ENCODE results near the gene ISLR.
A peak's percentile ranks its signal among the peaks of the same experiment; 100 is the strongest.

DNA sequence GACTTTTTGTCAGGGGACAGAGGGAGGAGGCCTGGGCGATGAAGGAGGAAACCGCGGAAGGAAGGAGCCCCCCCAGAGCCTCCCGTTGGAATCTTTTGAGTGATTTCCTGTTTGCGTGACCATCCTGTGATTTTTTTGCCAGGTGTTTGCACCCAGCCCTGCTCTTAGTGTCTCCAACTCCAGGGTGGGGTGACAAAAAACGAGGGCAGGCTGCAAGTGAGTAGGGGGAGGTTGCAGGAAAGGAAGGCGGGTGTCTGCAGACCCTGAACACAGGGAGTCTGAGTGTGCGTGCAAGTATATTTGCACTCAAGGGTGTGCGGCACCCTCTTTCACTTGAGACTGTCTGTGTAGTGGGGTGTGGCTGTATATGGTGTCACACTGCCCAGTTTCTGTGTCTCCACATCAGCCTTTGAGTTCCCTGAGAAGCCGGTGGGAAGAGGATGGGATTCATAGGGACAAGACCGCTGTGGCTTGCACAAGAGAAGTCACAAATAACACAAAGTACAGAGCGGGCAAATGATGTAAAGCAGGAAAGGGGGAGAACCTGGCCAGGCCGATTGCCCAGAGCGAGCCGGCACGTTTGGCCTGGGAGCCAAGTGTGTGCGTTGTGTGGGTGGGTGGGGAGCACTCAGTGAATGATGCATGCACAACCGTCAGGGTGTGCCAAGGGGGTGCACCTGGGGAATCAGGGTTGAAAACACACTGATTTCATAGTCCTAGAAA is 36.5 kb upstream of the ISLR start:
- TF ChIP-seq, protein P1, sequence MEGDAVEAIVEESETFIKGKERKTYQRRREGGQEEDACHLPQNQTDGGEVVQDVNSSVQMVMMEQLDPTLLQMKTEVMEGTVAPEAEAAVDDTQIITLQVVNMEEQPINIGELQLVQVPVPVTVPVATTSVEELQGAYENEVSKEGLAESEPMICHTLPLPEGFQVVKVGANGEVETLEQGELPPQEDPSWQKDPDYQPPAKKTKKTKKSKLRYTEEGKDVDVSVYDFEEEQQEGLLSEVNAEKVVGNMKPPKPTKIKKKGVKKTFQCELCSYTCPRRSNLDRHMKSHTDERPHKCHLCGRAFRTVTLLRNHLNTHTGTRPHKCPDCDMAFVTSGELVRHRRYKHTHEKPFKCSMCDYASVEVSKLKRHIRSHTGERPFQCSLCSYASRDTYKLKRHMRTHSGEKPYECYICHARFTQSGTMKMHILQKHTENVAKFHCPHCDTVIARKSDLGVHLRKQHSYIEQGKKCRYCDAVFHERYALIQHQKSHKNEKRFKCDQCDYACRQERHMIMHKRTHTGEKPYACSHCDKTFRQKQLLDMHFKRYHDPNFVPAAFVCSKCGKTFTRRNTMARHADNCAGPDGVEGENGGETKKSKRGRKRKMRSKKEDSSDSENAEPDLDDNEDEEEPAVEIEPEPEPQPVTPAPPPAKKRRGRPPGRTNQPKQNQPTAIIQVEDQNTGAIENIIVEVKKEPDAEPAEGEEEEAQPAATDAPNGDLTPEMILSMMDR (IDR thresholded peaks at IDR 0.05; ENCODE audit: poor library complexity, severe bottlenecking) = no peak
- TF ChIP-seq MXI1 (conservative IDR thresholded peaks at IDR 0.05; ENCODE audit: poor library complexity, severe bottlenecking) (no peak), EZH2 (IDR thresholded peaks at IDR 0.05; ENCODE audit: borderline replicate concordance, insufficient read depth, low read length, poor library complexity, severe bottlenecking) (no peak), POLR2AphosphoS5 (IDR thresholded peaks at IDR 0.05) (no peak), EP300 (conservative IDR thresholded peaks at IDR 0.05; ENCODE audit: poor library complexity, severe bottlenecking) (no peak), RAD21 (conservative IDR thresholded peaks at IDR 0.05) (peak; percentile 13)
- TF ChIP-seq, protein P2, sequence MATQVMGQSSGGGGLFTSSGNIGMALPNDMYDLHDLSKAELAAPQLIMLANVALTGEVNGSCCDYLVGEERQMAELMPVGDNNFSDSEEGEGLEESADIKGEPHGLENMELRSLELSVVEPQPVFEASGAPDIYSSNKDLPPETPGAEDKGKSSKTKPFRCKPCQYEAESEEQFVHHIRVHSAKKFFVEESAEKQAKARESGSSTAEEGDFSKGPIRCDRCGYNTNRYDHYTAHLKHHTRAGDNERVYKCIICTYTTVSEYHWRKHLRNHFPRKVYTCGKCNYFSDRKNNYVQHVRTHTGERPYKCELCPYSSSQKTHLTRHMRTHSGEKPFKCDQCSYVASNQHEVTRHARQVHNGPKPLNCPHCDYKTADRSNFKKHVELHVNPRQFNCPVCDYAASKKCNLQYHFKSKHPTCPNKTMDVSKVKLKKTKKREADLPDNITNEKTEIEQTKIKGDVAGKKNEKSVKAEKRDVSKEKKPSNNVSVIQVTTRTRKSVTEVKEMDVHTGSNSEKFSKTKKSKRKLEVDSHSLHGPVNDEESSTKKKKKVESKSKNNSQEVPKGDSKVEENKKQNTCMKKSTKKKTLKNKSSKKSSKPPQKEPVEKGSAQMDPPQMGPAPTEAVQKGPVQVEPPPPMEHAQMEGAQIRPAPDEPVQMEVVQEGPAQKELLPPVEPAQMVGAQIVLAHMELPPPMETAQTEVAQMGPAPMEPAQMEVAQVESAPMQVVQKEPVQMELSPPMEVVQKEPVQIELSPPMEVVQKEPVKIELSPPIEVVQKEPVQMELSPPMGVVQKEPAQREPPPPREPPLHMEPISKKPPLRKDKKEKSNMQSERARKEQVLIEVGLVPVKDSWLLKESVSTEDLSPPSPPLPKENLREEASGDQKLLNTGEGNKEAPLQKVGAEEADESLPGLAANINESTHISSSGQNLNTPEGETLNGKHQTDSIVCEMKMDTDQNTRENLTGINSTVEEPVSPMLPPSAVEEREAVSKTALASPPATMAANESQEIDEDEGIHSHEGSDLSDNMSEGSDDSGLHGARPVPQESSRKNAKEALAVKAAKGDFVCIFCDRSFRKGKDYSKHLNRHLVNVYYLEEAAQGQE (IDR thresholded peaks at IDR 0.05; ENCODE audit: borderline replicate concordance) = peak; percentile 42

Data from neural cell (in vitro differentiated cells).